ENCODE data around the gene C6orf58.

C6orf58 gene

GRCh38 chr6:127566651-127567050 lies 10.3 kb upstream of the C6orf58 start:
- no peaks in the 10 kb centered on the region for H3K4me1 ChIP-seq
- no peak for DNase-seq
- no peaks in the 10 kb centered on the region for H3K36me3 ChIP-seq
- H3K9me3 ChIP-seq = no peaks in the 10 kb centered on the region
- H3K27me3 ChIP-seq = no peaks in the 10 kb centered on the region; the same call in 1 of the 2 replicates
- H3K4me3 ChIP-seq (ENCODE audit: low read depth, low read length) = no peak overlapping the region
- TF ChIP-seq CTCF (IDR thresholded peaks at IDR 0.05; ENCODE audit: low read depth, low read length) = no peak

DNA sequence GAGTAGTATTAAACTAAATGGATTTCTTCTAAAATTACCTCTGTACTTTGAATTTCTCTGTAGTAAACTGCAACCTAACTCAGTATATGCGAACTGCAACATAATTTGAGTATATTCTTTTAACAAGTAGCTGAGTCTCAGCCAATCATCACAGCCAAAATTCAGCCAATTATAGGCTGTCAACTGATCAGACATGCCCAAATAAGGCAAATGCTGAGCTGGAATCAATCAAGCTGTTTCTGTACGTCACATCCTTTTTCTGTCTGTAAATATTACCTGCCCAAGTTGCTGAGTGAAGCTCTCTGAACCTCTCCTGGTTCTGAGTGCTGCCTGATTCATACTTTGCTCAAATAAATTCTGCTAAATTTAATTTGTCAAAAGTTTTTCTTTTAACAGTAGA lies 9.5 kb upstream of the C6orf58 start:
- Histone ChIP-seq H3K4me3 (ENCODE audit: low read depth, low read length) (no peak overlapping the region), H3K9me3 (no peaks in the 10 kb centered on the region), H3K4me1 (no peaks in the 10 kb centered on the region), H3K27me3 (peaks cover 2% of the 10 kb centered on the region), H3K36me3 (no peaks in the 10 kb centered on the region)
- DNase-seq = no peak
- TF ChIP-seq CTCF (IDR thresholded peaks at IDR 0.05; ENCODE audit: low read depth, low read length) = no peak

GRCh38 chr6:127570739-127571389 lies 6.1 kb upstream of the C6orf58 start:
- TF ChIP-seq CTCF (IDR thresholded peaks at IDR 0.05; ENCODE audit: low read depth, low read length) = no peak
- no peak overlapping the region for H3K4me3 ChIP-seq (ENCODE audit: low read depth, low read length)
- DNase-seq = no peak
- peaks cover 5% of the 10 kb centered on the region for H3K27me3 ChIP-seq
- H3K36me3 ChIP-seq = no peaks in the 10 kb centered on the region
- no peaks in the 10 kb centered on the region for H3K4me1 ChIP-seq
- no peaks in the 10 kb centered on the region for H3K9me3 ChIP-seq

DNA sequence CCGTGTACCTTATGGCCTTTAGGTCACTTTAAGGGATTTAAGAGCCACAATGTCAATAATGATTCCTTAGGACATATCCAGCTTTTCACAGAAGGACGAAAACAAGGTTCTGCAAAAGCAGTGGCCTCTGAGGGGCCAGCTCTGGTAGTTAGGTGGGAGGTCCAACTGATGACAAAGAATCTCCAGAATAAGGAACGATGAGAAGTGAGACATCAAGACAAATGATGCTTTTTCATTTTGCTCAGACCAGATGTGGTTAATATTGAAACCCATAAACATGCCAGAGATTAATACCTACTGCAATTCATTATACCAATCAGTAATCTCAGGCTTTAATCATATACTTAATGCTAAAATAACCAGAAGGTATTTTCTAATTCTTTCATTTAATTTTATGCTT lies 1.9 kb downstream of the C6orf58 start:
- no peak for DNase-seq
- no peaks in the 10 kb centered on the region for H3K4me1 ChIP-seq
- no peak overlapping the region for H3K4me3 ChIP-seq (ENCODE audit: low read depth, low read length)
- peaks cover 9% of the 10 kb centered on the region for H3K27me3 ChIP-seq
- TF ChIP-seq CTCF (IDR thresholded peaks at IDR 0.05; ENCODE audit: low read depth, low read length) = no peak
- H3K9me3 ChIP-seq = no peaks in the 10 kb centered on the region; the same call in 1 of the 2 replicates
- no peaks in the 10 kb centered on the region for H3K36me3 ChIP-seq

DNA sequence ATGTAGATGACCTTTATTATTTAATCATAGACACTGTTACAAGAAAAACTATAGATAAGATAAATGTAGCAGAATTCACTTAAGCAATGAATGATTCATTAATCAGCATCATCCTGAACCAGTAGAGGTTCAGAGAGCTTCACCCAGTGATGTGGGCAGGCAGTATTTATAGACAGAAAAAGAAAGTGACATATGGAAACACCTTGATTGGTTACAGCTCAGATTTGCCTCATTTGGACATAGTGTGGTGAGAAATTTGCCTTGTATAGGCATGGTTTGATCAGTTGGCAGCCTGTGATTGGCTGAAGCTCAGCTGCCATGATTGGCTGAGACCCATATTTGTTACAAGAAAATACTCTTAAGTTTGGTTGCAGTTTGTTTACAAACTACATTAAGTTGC lies 4.6 kb downstream of the C6orf58 start:
- no peak overlapping the region for H3K4me3 ChIP-seq (ENCODE audit: low read depth, low read length)
- no peaks in the 10 kb centered on the region; the same call in 1 of the 2 replicates for H3K9me3 ChIP-seq
- peaks cover 9% of the 10 kb centered on the region for H3K27me3 ChIP-seq
- H3K4me1 ChIP-seq = no peaks in the 10 kb centered on the region
- TF ChIP-seq CTCF (IDR thresholded peaks at IDR 0.05; ENCODE audit: low read depth, low read length) = no peak
- H3K36me3 ChIP-seq = no peaks in the 10 kb centered on the region
- no peak for DNase-seq

GRCh38 chr6:127582777-127583462 lies 5.9 kb downstream of the C6orf58 start:
- Histone ChIP-seq H3K4me1 (no peaks in the 10 kb centered on the region), H3K9me3 (no peaks in the 10 kb centered on the region; the same call in 1 of the 2 replicates), H3K4me3 (ENCODE audit: low read depth, low read length) (no peak overlapping the region), H3K27me3 (peaks cover 5% of the 10 kb centered on the region), H3K36me3 (no peaks in the 10 kb centered on the region)
- no peak for TF ChIP-seq CTCF (IDR thresholded peaks at IDR 0.05; ENCODE audit: low read depth, low read length)
- no peak for DNase-seq

Measured in BE2C (cell line).